ENCODE measurements around the gene MRPL55. TPM values are rescaled to one million over a fixed set of nuclear protein-coding genes. Genes with fewer than 3 reads are reported as not detected.
A peak's percentile ranks its signal among the peaks of the same experiment; 100 is the strongest.

MRPL55 gene
- total RNA-seq, 2 experiments from 2014 or later = 67.8 to 68.3 TPM

DNA sequence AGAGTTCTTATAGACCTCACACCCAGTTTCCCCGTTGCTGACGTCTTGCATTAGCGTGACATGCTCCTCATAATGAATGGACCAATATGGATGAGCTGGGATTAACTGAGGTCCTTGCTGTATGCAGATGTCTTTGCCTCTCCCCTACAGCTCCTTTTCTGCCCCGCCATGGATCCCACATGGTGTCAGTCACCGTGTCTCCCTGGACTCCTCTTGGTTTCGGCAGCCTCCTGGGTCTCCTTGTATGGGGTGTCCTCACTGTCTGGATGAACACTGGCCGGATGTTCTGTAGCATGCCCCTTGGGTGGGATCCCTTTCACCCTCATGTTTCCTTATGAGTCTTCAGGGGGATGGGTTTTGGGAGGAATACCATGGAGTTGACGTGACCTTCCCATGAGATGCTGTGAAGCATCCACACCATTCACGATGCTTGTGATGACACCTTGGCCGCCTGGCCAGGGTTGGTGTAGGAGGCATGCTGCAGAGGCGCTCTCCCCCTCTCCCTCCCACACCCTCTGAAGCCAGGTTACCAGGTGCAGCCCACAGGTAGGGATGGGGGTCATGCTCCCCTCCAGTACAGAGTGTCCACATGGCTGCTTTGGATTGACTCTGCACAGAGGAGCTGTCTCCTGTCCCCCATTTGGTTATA lies 45.0 kb upstream of the MRPL55 start:
- ChIA-PET POLR2A (interaction anchor here (1.1 to 4.1 kb wide), 2 partner anchors 10 to 12 kb away, joined by 3 to 16 read pairs; partner anchors contain the start of gene GUK1), CTCF (interaction anchor here (3.5 kb wide), 1 partner anchor 11 kb away, joined by 12 read pairs; the partner anchor contains the start of gene IBA57)
- Mint-ChIP-seq H3K36me3 (ENCODE audit: low read depth) (no peaks in the 10 kb centered on the region), H3K4me3 (no peak overlapping the region), H3K27ac (peak overlapping the region; percentile 81), H3K9me3 (no peaks in the 10 kb centered on the region), H3K27me3 (no peaks in the 10 kb centered on the region), H3K4me1 (ENCODE audit: low read depth) (peaks cover 38% of the 10 kb centered on the region)
- TF ChIP-seq, protein P1, sequence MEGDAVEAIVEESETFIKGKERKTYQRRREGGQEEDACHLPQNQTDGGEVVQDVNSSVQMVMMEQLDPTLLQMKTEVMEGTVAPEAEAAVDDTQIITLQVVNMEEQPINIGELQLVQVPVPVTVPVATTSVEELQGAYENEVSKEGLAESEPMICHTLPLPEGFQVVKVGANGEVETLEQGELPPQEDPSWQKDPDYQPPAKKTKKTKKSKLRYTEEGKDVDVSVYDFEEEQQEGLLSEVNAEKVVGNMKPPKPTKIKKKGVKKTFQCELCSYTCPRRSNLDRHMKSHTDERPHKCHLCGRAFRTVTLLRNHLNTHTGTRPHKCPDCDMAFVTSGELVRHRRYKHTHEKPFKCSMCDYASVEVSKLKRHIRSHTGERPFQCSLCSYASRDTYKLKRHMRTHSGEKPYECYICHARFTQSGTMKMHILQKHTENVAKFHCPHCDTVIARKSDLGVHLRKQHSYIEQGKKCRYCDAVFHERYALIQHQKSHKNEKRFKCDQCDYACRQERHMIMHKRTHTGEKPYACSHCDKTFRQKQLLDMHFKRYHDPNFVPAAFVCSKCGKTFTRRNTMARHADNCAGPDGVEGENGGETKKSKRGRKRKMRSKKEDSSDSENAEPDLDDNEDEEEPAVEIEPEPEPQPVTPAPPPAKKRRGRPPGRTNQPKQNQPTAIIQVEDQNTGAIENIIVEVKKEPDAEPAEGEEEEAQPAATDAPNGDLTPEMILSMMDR (IDR thresholded peaks at IDR 0.05) = no peak
- ATAC-seq (no peak), DNase-seq (no peak)
- intact Hi-C loops (cut with micrococcal nuclease) = no loop called here

DNA sequence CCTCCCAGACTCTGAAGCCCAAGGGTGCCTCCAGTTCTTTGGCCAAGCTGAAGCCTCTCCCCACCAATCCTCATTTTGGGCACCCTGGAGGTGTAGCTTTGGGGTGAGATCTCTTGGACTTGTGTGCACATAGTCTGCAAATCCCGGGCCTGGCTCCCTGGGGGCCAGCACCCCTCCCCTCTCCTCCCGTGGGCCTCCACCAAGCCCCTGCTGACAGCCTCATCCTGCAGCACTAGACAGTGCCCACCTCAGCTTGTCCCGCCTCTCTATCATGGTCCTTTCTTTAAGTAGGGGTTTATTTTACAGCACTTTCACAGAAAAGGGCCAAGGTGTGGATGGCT lies 43.8 kb upstream of the MRPL55 start:
- TF ChIP-seq, protein P1 (IDR thresholded peaks at IDR 0.05) = no peak
- Mint-ChIP-seq H3K36me3 (ENCODE audit: low read depth) (no peaks in the 10 kb centered on the region), H3K4me1 (ENCODE audit: low read depth) (peaks cover 38% of the 10 kb centered on the region), H3K9me3 (no peaks in the 10 kb centered on the region), H3K27me3 (no peaks in the 10 kb centered on the region), H3K4me3 (no peak overlapping the region), H3K27ac (peak overlapping the region; percentile 67)
- ChIA-PET CTCF (interaction anchor here (0.8 to 3.5 kb wide), 3 partner anchors 10 to 22 kb away, joined by 3 to 12 read pairs (median 3); partner anchors contain the start of gene IBA57), POLR2A (interaction anchor here (0.6 to 4.1 kb wide), 2 partner anchors 11 to 343 kb away, joined by 3 to 16 read pairs; partner anchors contain the start of gene GUK1)
- DNase-seq (no peak), ATAC-seq (no peak)
- intact Hi-C loops (cut with micrococcal nuclease) = no loop called here

DNA sequence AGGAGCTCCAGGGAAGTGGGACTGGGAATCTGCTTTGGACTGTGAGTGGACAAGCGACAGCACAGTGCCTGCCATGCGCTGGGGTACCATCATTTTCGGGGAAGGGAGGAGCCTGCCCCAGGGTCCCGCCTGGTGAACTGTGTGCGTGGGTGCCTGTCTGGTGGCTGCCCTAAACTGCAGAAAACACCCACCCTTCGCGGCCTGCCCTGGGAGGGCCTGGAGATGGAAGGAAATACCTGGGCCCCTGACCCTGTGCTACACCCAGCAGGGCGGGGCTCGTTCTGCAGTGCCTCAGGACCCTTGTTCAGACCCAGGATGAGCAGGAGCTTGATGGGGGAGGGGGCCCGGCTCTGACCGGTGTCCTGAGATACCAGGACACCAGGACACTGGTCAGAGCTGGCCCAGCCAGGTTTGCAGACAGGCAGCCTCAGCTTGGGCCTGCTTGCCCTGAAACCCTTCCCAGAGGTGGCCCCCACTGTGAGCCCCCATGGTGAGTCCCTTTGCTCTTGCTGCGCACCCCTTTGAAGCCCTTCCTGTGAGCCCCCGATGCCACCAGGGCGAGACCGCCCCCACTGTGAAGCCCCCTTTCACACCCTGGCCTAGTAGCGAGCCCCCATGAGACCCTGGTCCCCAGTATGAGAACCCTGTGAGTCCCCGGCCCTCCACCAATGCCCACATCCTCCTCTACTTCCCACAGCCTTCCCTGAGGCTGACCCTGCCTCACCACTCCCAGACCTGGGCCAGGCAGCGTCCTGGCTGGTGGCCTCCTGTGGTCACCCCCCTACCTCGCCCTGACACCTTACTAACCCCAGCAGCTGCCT lies 43.2 kb upstream of the MRPL55 start:
- Mint-ChIP-seq H3K4me1 (ENCODE audit: low read depth) (peaks cover 35% of the 10 kb centered on the region), H3K9me3 (no peaks in the 10 kb centered on the region), H3K27ac (peak overlapping the region; percentile 67), H3K27me3 (no peaks in the 10 kb centered on the region), H3K36me3 (ENCODE audit: low read depth) (no peaks in the 10 kb centered on the region), H3K4me3 (no peak overlapping the region)
- intact Hi-C loops (cut with micrococcal nuclease) = no loop called here
- ChIA-PET POLR2A (interaction anchor here (0.6 to 4.1 kb wide), 3 partner anchors 10 to 343 kb away, joined by 3 to 16 read pairs (median 4); partner anchors contain the start of gene GUK1), CTCF (interaction anchor here (0.8 to 3.5 kb wide), 3 partner anchors 10 to 21 kb away, joined by 3 to 12 read pairs (median 3); partner anchors contain the start of gene IBA57)
- TF ChIP-seq, protein P1 (IDR thresholded peaks at IDR 0.05) = no peak
- ATAC-seq (no peak), DNase-seq (peak; percentile 4)

DNA sequence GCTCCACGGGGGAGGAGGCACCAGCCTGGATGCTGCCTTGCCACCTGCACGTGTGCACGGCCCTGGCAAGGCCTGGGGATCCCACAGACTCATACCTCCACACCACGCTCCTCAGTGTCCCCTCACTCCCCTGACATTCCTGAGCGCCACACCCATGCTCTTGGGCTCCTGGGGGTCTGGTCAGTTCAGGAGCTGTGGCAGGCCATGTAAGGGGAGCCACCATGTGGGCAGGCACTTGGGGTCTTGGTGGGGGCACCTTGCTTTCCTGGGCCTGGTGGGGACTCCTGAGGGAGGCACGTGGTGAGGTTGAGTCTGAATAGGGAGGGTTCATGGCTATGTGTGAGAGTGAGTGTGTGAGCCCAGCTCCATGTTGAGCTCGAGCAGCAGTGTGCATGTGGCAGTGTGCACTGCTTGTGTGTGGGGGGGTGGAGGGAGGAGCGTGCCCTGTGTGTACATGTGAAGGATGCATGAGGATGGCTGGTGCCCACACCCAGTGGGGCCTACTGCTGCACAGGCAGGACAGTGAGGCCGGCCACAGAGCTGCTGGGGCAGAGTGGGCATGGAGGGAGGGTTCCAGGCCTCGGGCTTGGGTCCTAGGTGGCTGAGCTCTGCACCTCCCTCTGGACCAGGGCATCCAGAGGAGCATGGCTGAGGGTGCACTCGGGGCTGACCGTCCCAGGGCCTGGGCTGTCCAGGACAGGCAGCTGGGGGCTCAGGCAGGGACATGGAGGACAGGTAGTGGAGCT lies 42.3 kb upstream of the MRPL55 start:
- ChIA-PET POLR2A (interaction anchor here (0.8 to 4.1 kb wide), 3 partner anchors 10 to 21 kb away, joined by 3 to 16 read pairs (median 4); partner anchors contain the start of gene GUK1), CTCF (interaction anchor here (1.6 kb wide), 1 partner anchor 14 kb away, joined by 4 read pairs; the partner anchor contains the start of gene IBA57)
- Mint-ChIP-seq H3K27me3 (no peaks in the 10 kb centered on the region), H3K27ac (peak overlapping the region; percentile 48), H3K4me1 (ENCODE audit: low read depth) (peaks cover 26% of the 10 kb centered on the region), H3K4me3 (no peak overlapping the region), H3K36me3 (ENCODE audit: low read depth) (no peaks in the 10 kb centered on the region), H3K9me3 (no peaks in the 10 kb centered on the region)
- intact Hi-C loops (cut with micrococcal nuclease) = no loop called here
- TF ChIP-seq, protein P1 (IDR thresholded peaks at IDR 0.05) = no peak
- DNase-seq = peak; percentile 6
- ATAC-seq = no peak

All from activated CD8-positive, alpha-beta T cell treated with anti-CD3 and anti-CD28 coated beads for 36 hours (primary cell).